Measurements from ENCODE around the gene ZEB1.

GRCh38 chr10:31341552-31341951, 22.5 kb downstream of the ZEB1 start:
- TF ChIP-seq POLR2A (IDR thresholded peaks at IDR 0.05; ENCODE audit: extremely low read depth, insufficient read length) (no peak), MYC (IDR thresholded peaks at IDR 0.05; ENCODE audit: low read depth, low read length) (no peak)

Data from NB4 (cell line).